GM12878 (cell line): ENCODE results near the gene NME5. TPM values are rescaled to one million over a fixed set of nuclear protein-coding genes. Genes with fewer than 3 reads are reported as not detected.
A peak's percentile ranks its signal among the peaks of the same experiment; 100 is the strongest.

Experiments
- ATAC-seq: fragments of 200-7000 bp; cut with Tn5 transposase; 3 replicates; pipeline ENCODE4 v1.9.1; 2020; ENCODE audit warnings: mild to moderate bottlenecking, moderate library complexity
- BruUV-seq: library from RNA; stranded (reverse); fragments of 400-500 nt; replicated peaks from 2 replicates; lab custom pipeline; 2021; lab: Mats Ljungman, UMichigan
- CTCF ChIA-PET: fragments of 300-600 bp; sonication (Branson Sonifier 250); formaldehyde crosslinking; extraction: SDS; loops from one replicate; lab custom pipeline; 2021; ENCODE audit warnings: inconsistent platforms; lab: Yijun Ruan, JAX
- POLR2A ChIA-PET: fragments of 350-600 bp; formaldehyde crosslinking; extraction: SDS; loops from one replicate; lab custom pipeline; 2021; ENCODE audit warnings: inconsistent platforms; lab: Charles Lee
- RAD21 ChIA-PET: fragments of 300-600 bp; sonication (Branson Sonifier 250); formaldehyde crosslinking; loops from one replicate; lab custom pipeline; 2023; ENCODE audit warnings: antibody characterized with exemption; ENCODE audit not compliant: unreplicated experiment; lab: Charles Lee
- SMC1A ChIA-PET: fragments of 300-600 bp; sonication (Branson Sonifier 250); formaldehyde crosslinking; loops from one replicate; lab custom pipeline; 2023; ENCODE audit not compliant: unreplicated experiment, uncharacterized antibody; lab: Charles Lee
- DNase-seq: peaks from one replicate; pipeline ENCODE4 v3.0.0-alpha.2; 2011; ENCODE audit warnings: low read depth, low spot score
- FAIRE-seq: peaks from 3 replicates; lab custom pipeline; 2011; peaks lifted over from hg19 to GRCh38; lab: Jason Lieb, UNC
- H2AFZ ChIP-seq: 2 replicates; pipeline ENCODE4 v1.6.0; 2011; ENCODE audit warnings: low read depth, low read length, control low read depth; ENCODE audit not compliant: control insufficient read depth
- H3K27ac ChIP-seq: 2 replicates; pipeline ENCODE4 v1.5.1; 2011; ENCODE audit warnings: control low read depth; ENCODE audit not compliant: control insufficient read depth, insufficient read depth
- H3K27me3 ChIP-seq, 2 experiments: replicated peaks in 1 of 2; 2 replicates each; pipeline versions ENCODE4 v1.6.0 to v1.6.1; 2011; ENCODE audit warnings: low read length in 1 of 2; ENCODE audit not compliant: control insufficient read depth in 2 of 2, insufficient read depth in 2 of 2
- H3K36me3 ChIP-seq, 2 experiments: 2 replicates each; pipeline ENCODE4 v1.5.1; 2011; ENCODE audit warnings: low read length in 1 of 2; ENCODE audit not compliant: control insufficient read depth in 2 of 2, insufficient read depth in 2 of 2
- H3K4me1 ChIP-seq: 2 replicates; pipeline ENCODE4 v1.6.1; 2011; ENCODE audit warnings: mild to moderate bottlenecking, low read length, moderate library complexity, mixed read lengths; ENCODE audit not compliant: control insufficient read depth, insufficient read depth
- H3K4me2 ChIP-seq: 2 replicates; pipeline ENCODE4 v1.6.0; 2011; ENCODE audit warnings: control low read depth; ENCODE audit not compliant: control insufficient read depth, insufficient read depth
- H3K4me3 ChIP-seq: fragments of 200-600 bp; sonication (generic); 2 replicates; pipeline ENCODE4 v1.5.1; 2016
- H3K79me2 ChIP-seq: 2 replicates; pipeline ENCODE4 v1.6.0; 2011; ENCODE audit warnings: low read length; ENCODE audit not compliant: control insufficient read depth, insufficient read depth
- H3K9ac ChIP-seq: 2 replicates; pipeline ENCODE4 v1.8.0; 2011; ENCODE audit warnings: low read length, control low read depth, mixed read lengths; ENCODE audit not compliant: control insufficient read depth, insufficient read depth
- H3K9me3 ChIP-seq: replicated peaks from 3 replicates; pipeline ENCODE4 v1.5.1; 2011; ENCODE audit warnings: mild to moderate bottlenecking, low read length; ENCODE audit not compliant: control insufficient read depth, insufficient read depth
- H4K20me1 ChIP-seq: 2 replicates; pipeline ENCODE4 v1.6.0; 2011; ENCODE audit not compliant: control insufficient read depth, insufficient read depth
- ATF7 ChIP-seq: fragments of 450-650 bp; IDR thresholded peaks from 2 replicates; pipeline ENCODE4 v1.6.1; 2016; ENCODE audit warnings: low read depth, mild to moderate bottlenecking
- BHLHE40 ChIP-seq, 2 experiments: fragments of 450-650 bp in 1 of 2; IDR thresholded peaks; 2 replicates each; pipeline ENCODE4 v1.6.1; 2011 to 2017; ENCODE audit warnings: low read depth in 2 of 2, borderline replicate concordance in 1 of 2, improper control_type of control experiment in 1 of 2, low read length in 1 of 2, mild to moderate bottlenecking in 1 of 2
- ETV6 ChIP-seq, 2 experiments: fragments of 450-650 bp in 1 of 2; IDR thresholded peaks in 1 of 2; conservative IDR thresholded peaks in 1 of 2; 2 replicates each; pipeline ENCODE4 v1.6.1; 2014; ENCODE audit warnings: antibody characterized with exemption in 1 of 2, borderline replicate concordance in 1 of 2, low read depth in 1 of 2, mild to moderate bottlenecking in 1 of 2, moderate library complexity in 1 of 2
- FOXM1 ChIP-seq: IDR thresholded peaks from 2 replicates; pipeline ENCODE4 v1.6.1; 2012; ENCODE audit warnings: low read depth, mild to moderate bottlenecking, inconsistent platforms, low read length, moderate library complexity
- IKZF1 ChIP-seq: fragments of 450-650 bp; conservative IDR thresholded peaks from 2 replicates; pipeline ENCODE4 v1.6.1; 2017; ENCODE audit warnings: antibody characterized with exemption, mild to moderate bottlenecking
- MTA2 ChIP-seq: fragments of 450-650 bp; IDR thresholded peaks from 2 replicates; pipeline ENCODE4 v1.6.1; 2016; ENCODE audit warnings: low read depth, mild to moderate bottlenecking, moderate library complexity
- NR2F1 ChIP-seq: fragments of 450-650 bp; conservative IDR thresholded peaks from 2 replicates; pipeline ENCODE4 v1.6.1; 2017; ENCODE audit warnings: mild to moderate bottlenecking
- POLR2AphosphoS5 ChIP-seq: IDR thresholded peaks from 2 replicates; pipeline ENCODE4 v1.6.1; 2011; ENCODE audit warnings: mild to moderate bottlenecking, low read length, inconsistent platforms
- RAD51 ChIP-seq: fragments of 450-650 bp; IDR thresholded peaks from 2 replicates; pipeline ENCODE4 v1.6.1; 2016; ENCODE audit warnings: moderate library complexity, mild to moderate bottlenecking, inconsistent platforms
- RBBP5 ChIP-seq: fragments of 200-600 bp; sonication (generic); conservative IDR thresholded peaks from 2 replicates; pipeline ENCODE4 v1.6.1; 2016
- RFX5 ChIP-seq: IDR thresholded peaks from 2 replicates; pipeline ENCODE4 v1.6.1; 2011; ENCODE audit warnings: low read depth, low read length, improper control_type of control experiment
- RUNX3 ChIP-seq: IDR thresholded peaks from 2 replicates; pipeline ENCODE4 v1.6.1; 2012; ENCODE audit warnings: low read length, inconsistent platforms
- SMARCA5 ChIP-seq: fragments of 450-650 bp; IDR thresholded peaks from 2 replicates; pipeline ENCODE4 v1.6.1; 2017; ENCODE audit warnings: mild to moderate bottlenecking
- SP1 ChIP-seq: IDR thresholded peaks from one replicate; pipeline ENCODE4 v1.6.1; 2011; ENCODE audit warnings: low read depth, low read length
- SPI1 ChIP-seq: IDR thresholded peaks from 2 replicates; pipeline ENCODE4 v1.6.1; 2011; ENCODE audit warnings: low read depth, mild to moderate bottlenecking, low read length, moderate library complexity, borderline replicate concordance; ENCODE audit not compliant: insufficient read depth
- SRF ChIP-seq, 2 experiments: IDR thresholded peaks; 2 replicates each; pipeline ENCODE4 v1.6.1; 2011; ENCODE audit warnings: low read depth in 2 of 2, low read length in 2 of 2, mild to moderate bottlenecking in 1 of 2, moderate library complexity in 1 of 2
- ZNF217 ChIP-seq: fragments of 450-650 bp; IDR thresholded peaks from 2 replicates; pipeline ENCODE4 v1.6.1; 2017; ENCODE audit warnings: antibody characterized with exemption, mild to moderate bottlenecking
- WGBS: methylation state at CpG from one replicate; pipeline ENCODE4 v1.1.6; 2016; ENCODE audit warnings: low lambda C conversion rate; ENCODE audit not compliant: insufficient replicate concordance, insufficient coverage; ENCODE audit errors: missing lambda C conversion rate; 5-methylcytosine and 5-hydroxymethylcytosine counted together
- in situ Hi-C: fragments of 300-500 bp; cut with MboI; formaldehyde crosslinking; loops from 9 replicates; pipeline ENCODE4 v1.14.3; 2018; ENCODE audit warnings: mixed read lengths
- intact Hi-C: fragments of 100-400 bp; cut with micrococcal nuclease; formaldehyde crosslinking; loops from one replicate; pipeline ENCODE4 v1.14.2; 2022; ENCODE audit not compliant: unreplicated experiment
- polyA plus RNA-seq, 11 experiments: library from polyadenylated mRNA; depleted of rRNA in 4 of 11; unstranded in 6 of 11; stranded (reverse) in 5 of 11; fragments of >200 nt; fragmentation: Nextera tagmentation in 4 of 11; fragmentation: Illumina TruSeq in 1 of 11; extraction: Ambion mirVana in 4 of 11; extraction: Trizol in 1 of 11; gene quantifications; 1 replicate in 1 of 11; 2 replicates in 10 of 11; pipeline versions ENCODE4 v1.2.1 to v1.2.3, GENCODE V29; 2011 to 2016; ENCODE audit warnings: inconsistent platforms in 2 of 11, missing spikeins in 2 of 11, low read depth in 1 of 11
- total RNA-seq, 4 experiments: library from RNA; depleted of rRNA in 3 of 4; stranded (reverse); fragments of >200 nt in 3 of 4; fragmentation: Illumina TruSeq in 1 of 4; extraction: Trizol in 1 of 4; gene quantifications; 2 replicates each; pipeline versions ENCODE4 v1.2.1 to v1.2.3, GENCODE V29; 2013 to 2021
- TF ChIP-seq, protein P1 (sequence below): fragments of 150-350 bp; IDR thresholded peaks from 2 replicates; pipeline ENCODE4 v1.6.1; 2014; ENCODE audit warnings: mild to moderate bottlenecking, low read depth, low read length
- TF ChIP-seq, protein P2 (sequence below): fragments of 450-650 bp; IDR thresholded peaks from 2 replicates; pipeline ENCODE4 v1.6.1; 2017; ENCODE audit warnings: mild to moderate bottlenecking, moderate library complexity

The NME5 gene
- total and polyA plus RNA-seq, 10 of the 15 experiments (the other 5 are each of a cell fraction or from before 2014, with no cell fraction given): 0.22 to 0.52 TPM; not detected in 8

DNA sequence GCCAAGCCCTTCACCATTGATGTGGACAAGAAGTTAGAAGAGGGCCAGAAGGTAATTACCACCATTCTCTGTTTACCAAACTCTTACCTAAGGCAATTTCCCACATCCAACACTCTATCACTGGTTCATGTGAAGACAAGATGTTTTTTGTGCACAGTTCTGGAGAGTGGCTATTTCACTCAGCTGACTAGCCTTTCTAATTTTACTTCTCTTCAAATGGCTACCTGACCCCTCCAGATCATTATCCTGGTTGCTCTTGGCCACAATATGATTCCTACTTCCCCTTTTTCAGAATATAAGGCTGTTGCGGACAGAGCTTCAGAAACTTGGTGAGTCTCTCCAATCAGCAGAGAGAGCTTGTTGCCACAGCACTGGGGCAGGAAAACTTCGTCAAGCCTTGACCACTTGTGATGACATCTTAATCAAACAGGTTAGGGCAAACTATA is 46.8 kb upstream of the NME5 start:
- H4K20me1 ChIP-seq: no peaks in the 10 kb centered on the region
- H3K36me3 ChIP-seq: peaks cover 41 to 54% of the 10 kb centered on the region in 2 experiments
- DNase-seq: peak; percentile 71
- peaks cover 2% of the 10 kb centered on the region for H3K79me2 ChIP-seq
- ChIA-PET SMC1A (interaction anchor here (0.8 to 2.9 kb wide), 7 partner anchors 8 to 186 kb away, joined by 3 to 11 read pairs (median 5); no protein-coding TSS in a partner anchor), RAD21 (interaction anchor here (0.7 to 2.3 kb wide), 2 partner anchors 28 to 168 kb away, joined by 5 to 6 read pairs; no protein-coding TSS in a partner anchor), CTCF (interaction anchor here (0.8 to 2.1 kb wide), 8 partner anchors 8 to 393 kb away, joined by 3 to 7 read pairs (median 4); no protein-coding TSS in a partner anchor), POLR2A (no interaction called here)
- intact Hi-C loops (no loop called here), in situ Hi-C loops (loop anchor here (10.0 to 25.0 kb wide), 2 partner anchors 229 to 326 kb away; no protein-coding TSS in a partner anchor)
- H3K9ac ChIP-seq: no peak overlapping the region
- ATAC-seq: peak; percentile 98
- H3K27ac ChIP-seq: peak overlapping the region; percentile 54
- H3K4me3 ChIP-seq: peak overlapping the region; percentile 3; the same call in 1 of the 2 replicates
- H3K9me3 ChIP-seq: no peaks in the 10 kb centered on the region
- FAIRE-seq: peak; percentile 47
- no TSS peak for BruUV-seq
- peaks cover 12% of the 10 kb centered on the region for H3K4me1 ChIP-seq
- H3K4me2 ChIP-seq: peak overlapping the region; percentile 35
- H2AFZ ChIP-seq: no peak overlapping the region
- H3K27me3 ChIP-seq: no peaks in the 10 kb centered on the region
- WGBS: 89% methylated on average over 2 of the region's 2 CpGs
- TF ChIP-seq FOXM1: 0 out of 2 replicates have a peak, but pooled peaks have one; percentile 26
- TF ChIP-seq POLR2AphosphoS5: 0 out of 2 replicates have a peak, but pooled peaks have one; percentile 49
- no peak for TF ChIP-seq ZNF217
- TF ChIP-seq RAD51: 0 out of 2 replicates have a peak, but pooled peaks have one; percentile 26
- no peak for TF ChIP-seq SRF (IDR thresholded peaks at IDR 0.05; ENCODE audit: low read depth in 2 of 2, low read length in 2 of 2)
- peak; percentile 16 for TF ChIP-seq SP1
- peak; percentile 17; the same call in 1 of the 2 replicates for TF ChIP-seq ATF7
- TF ChIP-seq MTA2: peak; percentile 81
- 0 out of 4 replicates have a peak, but pooled peaks of 1 of the 2 experiments have one; percentile 12 for TF ChIP-seq BHLHE40 (IDR thresholded peaks at IDR 0.05; ENCODE audit: borderline replicate concordance in 1 of 2, low read depth in 2 of 2, low read length in 1 of 2)
- 0 out of 2 replicates have a peak, but pooled peaks have one; percentile 18 for TF ChIP-seq SMARCA5
- TF ChIP-seq IKZF1: peak; percentile 51; the same call in 1 of the 2 replicates
- peak; percentile 80 for TF ChIP-seq RFX5
- peak; percentile 76 for TF ChIP-seq NR2F1
- TF ChIP-seq, protein P1, sequence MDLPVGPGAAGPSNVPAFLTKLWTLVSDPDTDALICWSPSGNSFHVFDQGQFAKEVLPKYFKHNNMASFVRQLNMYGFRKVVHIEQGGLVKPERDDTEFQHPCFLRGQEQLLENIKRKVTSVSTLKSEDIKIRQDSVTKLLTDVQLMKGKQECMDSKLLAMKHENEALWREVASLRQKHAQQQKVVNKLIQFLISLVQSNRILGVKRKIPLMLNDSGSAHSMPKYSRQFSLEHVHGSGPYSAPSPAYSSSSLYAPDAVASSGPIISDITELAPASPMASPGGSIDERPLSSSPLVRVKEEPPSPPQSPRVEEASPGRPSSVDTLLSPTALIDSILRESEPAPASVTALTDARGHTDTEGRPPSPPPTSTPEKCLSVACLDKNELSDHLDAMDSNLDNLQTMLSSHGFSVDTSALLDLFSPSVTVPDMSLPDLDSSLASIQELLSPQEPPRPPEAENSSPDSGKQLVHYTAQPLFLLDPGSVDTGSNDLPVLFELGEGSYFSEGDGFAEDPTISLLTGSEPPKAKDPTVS: no peak
- TF ChIP-seq, protein P2, sequence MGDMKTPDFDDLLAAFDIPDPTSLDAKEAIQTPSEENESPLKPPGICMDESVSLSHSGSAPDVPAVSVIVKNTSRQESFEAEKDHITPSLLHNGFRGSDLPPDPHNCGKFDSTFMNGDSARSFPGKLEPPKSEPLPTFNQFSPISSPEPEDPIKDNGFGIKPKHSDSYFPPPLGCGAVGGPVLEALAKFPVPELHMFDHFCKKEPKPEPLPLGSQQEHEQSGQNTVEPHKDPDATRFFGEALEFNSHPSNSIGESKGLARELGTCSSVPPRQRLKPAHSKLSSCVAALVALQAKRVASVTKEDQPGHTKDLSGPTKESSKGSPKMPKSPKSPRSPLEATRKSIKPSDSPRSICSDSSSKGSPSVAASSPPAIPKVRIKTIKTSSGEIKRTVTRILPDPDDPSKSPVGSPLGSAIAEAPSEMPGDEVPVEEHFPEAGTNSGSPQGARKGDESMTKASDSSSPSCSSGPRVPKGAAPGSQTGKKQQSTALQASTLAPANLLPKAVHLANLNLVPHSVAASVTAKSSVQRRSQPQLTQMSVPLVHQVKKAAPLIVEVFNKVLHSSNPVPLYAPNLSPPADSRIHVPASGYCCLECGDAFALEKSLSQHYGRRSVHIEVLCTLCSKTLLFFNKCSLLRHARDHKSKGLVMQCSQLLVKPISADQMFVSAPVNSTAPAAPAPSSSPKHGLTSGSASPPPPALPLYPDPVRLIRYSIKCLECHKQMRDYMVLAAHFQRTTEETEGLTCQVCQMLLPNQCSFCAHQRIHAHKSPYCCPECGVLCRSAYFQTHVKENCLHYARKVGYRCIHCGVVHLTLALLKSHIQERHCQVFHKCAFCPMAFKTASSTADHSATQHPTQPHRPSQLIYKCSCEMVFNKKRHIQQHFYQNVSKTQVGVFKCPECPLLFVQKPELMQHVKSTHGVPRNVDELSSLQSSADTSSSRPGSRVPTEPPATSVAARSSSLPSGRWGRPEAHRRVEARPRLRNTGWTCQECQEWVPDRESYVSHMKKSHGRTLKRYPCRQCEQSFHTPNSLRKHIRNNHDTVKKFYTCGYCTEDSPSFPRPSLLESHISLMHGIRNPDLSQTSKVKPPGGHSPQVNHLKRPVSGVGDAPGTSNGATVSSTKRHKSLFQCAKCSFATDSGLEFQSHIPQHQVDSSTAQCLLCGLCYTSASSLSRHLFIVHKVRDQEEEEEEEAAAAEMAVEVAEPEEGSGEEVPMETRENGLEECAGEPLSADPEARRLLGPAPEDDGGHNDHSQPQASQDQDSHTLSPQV: no peak
- TF ChIP-seq SPI1: peak; percentile 95
- no peak for TF ChIP-seq ETV6 (conservative IDR thresholded peaks at IDR 0.05 in 1 of 2, IDR thresholded peaks at IDR 0.05 in 1 of 2; ENCODE audit: borderline replicate concordance in 1 of 2, low read depth in 1 of 2)
- TF ChIP-seq RUNX3: peak; percentile 68
- no peak for TF ChIP-seq RBBP5
